ENCODE data around the gene HIVEP2. TPM values are rescaled to one million over a fixed set of nuclear protein-coding genes. Genes with fewer than 3 reads are reported as not detected.

Gene HIVEP2
- total and polyA plus RNA-seq, 2 donors from 2014 or later: 2.4 to 26.0 TPM

GRCh38 chr6:142958343-142958742 is 13.4 kb upstream of the HIVEP2 start:
- DNase-seq: no peak
- FAIRE-seq: no peak
- no peak overlapping the region for H3K9ac ChIP-seq (ENCODE audit: low read length in 3 of 3)
- no peak overlapping the region for H3K27ac ChIP-seq (ENCODE audit: low read depth in 2 of 2, low read length in 2 of 2)
- H3K36me3 ChIP-seq (ENCODE audit: control insufficient read depth in 2 of 3, insufficient read depth in 3 of 3, low read length in 3 of 3): no peaks in the 10 kb centered on the region
- H3K27me3 ChIP-seq (ENCODE audit: control insufficient read depth, insufficient read depth, low read length): no peaks in the 10 kb centered on the region
- no peaks in the 10 kb centered on the region for H3K4me1 ChIP-seq (ENCODE audit: control insufficient read depth in 2 of 3, insufficient read depth in 2 of 3, low read depth in 1 of 3, low read length in 3 of 3)
- H3K4me3 ChIP-seq (ENCODE audit: low read length in 3 of 3): no peak overlapping the region
- H3K9me3 ChIP-seq (ENCODE audit: control insufficient read depth in 2 of 3, insufficient read depth in 1 of 3, low read length in 3 of 3): no peaks in the 10 kb centered on the region
- TF ChIP-seq, protein P1, sequence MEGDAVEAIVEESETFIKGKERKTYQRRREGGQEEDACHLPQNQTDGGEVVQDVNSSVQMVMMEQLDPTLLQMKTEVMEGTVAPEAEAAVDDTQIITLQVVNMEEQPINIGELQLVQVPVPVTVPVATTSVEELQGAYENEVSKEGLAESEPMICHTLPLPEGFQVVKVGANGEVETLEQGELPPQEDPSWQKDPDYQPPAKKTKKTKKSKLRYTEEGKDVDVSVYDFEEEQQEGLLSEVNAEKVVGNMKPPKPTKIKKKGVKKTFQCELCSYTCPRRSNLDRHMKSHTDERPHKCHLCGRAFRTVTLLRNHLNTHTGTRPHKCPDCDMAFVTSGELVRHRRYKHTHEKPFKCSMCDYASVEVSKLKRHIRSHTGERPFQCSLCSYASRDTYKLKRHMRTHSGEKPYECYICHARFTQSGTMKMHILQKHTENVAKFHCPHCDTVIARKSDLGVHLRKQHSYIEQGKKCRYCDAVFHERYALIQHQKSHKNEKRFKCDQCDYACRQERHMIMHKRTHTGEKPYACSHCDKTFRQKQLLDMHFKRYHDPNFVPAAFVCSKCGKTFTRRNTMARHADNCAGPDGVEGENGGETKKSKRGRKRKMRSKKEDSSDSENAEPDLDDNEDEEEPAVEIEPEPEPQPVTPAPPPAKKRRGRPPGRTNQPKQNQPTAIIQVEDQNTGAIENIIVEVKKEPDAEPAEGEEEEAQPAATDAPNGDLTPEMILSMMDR (IDR thresholded peaks at IDR 0.05; ENCODE audit: borderline replicate concordance, extremely low read depth, insufficient read depth): no peak
- intact Hi-C loops (cut with DNase I): loop anchor here (10.0 kb wide), 1 partner anchor 264 kb away; no protein-coding TSS in a partner anchor

DNA sequence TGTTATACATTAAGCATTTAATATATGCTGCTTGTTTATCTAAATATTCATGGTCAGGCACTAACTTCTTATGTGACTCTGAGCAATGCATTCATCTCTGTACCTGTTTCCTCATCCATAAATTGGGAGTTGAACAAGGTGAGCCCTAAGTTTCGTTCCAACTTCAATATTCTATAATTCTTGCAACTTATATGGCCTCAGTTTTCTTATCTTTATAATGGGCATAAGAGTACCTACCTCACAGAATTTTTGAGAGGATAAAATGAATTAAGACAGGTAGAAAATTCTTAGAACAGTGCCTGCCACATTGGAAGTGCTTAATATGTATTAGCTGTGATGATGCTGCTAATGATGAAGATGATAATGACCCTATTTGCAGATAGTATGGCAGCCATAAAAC is 11.8 kb upstream of the HIVEP2 start:
- H3K4me1 ChIP-seq (ENCODE audit: control insufficient read depth in 2 of 3, insufficient read depth in 2 of 3, low read depth in 1 of 3, low read length in 3 of 3): no peaks in the 10 kb centered on the region
- intact Hi-C loops (cut with DNase I): loop anchor here (10.0 kb wide), 1 partner anchor 262 kb away; no protein-coding TSS in a partner anchor
- H3K9ac ChIP-seq (ENCODE audit: low read length in 3 of 3): no peak overlapping the region
- H3K27ac ChIP-seq (ENCODE audit: low read depth in 2 of 2, low read length in 2 of 2): no peak overlapping the region
- no peak overlapping the region for H3K4me3 ChIP-seq (ENCODE audit: low read length in 3 of 3)
- TF ChIP-seq, protein P1 (IDR thresholded peaks at IDR 0.05; ENCODE audit: borderline replicate concordance, extremely low read depth, insufficient read depth): no peak
- H3K27me3 ChIP-seq (ENCODE audit: control insufficient read depth, insufficient read depth, low read length): no peaks in the 10 kb centered on the region
- H3K36me3 ChIP-seq (ENCODE audit: control insufficient read depth in 2 of 3, insufficient read depth in 3 of 3, low read length in 3 of 3): no peaks in the 10 kb centered on the region
- no peaks in the 10 kb centered on the region for H3K9me3 ChIP-seq (ENCODE audit: control insufficient read depth in 2 of 3, insufficient read depth in 1 of 3, low read length in 3 of 3)
- no peak for FAIRE-seq
- DNase-seq: no peak

- H3K27me3 ChIP-seq (ENCODE audit: control insufficient read depth, insufficient read depth, low read length): no peaks in the 10 kb centered on the region
- FAIRE-seq: no peak
- H3K36me3 ChIP-seq (ENCODE audit: control insufficient read depth in 2 of 3, insufficient read depth in 3 of 3, low read length in 3 of 3): no peaks in the 10 kb centered on the region
These were observed 9.9 kb upstream of the HIVEP2 start for GRCh38 chr6:142954844-142955243.

More at GRCh38 chr6:142954844-142955243, 9.9 kb upstream of the HIVEP2 start:
- intact Hi-C loops (cut with DNase I): loop anchor here (10.0 kb wide), 1 partner anchor 260 kb away; no protein-coding TSS in a partner anchor
- TF ChIP-seq, protein P1 (IDR thresholded peaks at IDR 0.05; ENCODE audit: borderline replicate concordance, extremely low read depth, insufficient read depth): no peak
- Histone ChIP-seq H3K9ac (ENCODE audit: low read length in 3 of 3) (no peak overlapping the region), H3K9me3 (ENCODE audit: control insufficient read depth in 2 of 3, insufficient read depth in 1 of 3, low read length in 3 of 3) (no peaks in the 10 kb centered on the region), H3K27ac (ENCODE audit: low read depth in 2 of 2, low read length in 2 of 2) (no peak overlapping the region), H3K4me3 (ENCODE audit: low read length in 3 of 3) (no peak overlapping the region), H3K4me1 (ENCODE audit: control insufficient read depth in 2 of 3, insufficient read depth in 2 of 3, low read depth in 1 of 3, low read length in 3 of 3) (no peaks in the 10 kb centered on the region)
- no peak for DNase-seq
